ENCODE measurements around the gene IL17RA. TPM values are rescaled to one million over a fixed set of nuclear protein-coding genes. Genes with fewer than 3 reads are reported as not detected.
"Not testable (repeated sequence)": the region's sequence is repeated elsewhere in the genome, so short reads cannot be mapped to it uniquely, and the experiment has no call there.

IL17RA gene
- total and polyA plus RNA-seq, 10 donors: 2.9 to 100 (median 43.2) TPM

- intact Hi-C loops (cut with DNase I; ENCODE audit: low total_unique reads): no loop called here
- H3K27me3 ChIP-seq (replicated peaks in 1 of 7): no peaks in the 10 kb centered on the region
- no peak overlapping the region for H3K4me3 ChIP-seq
- no peaks in the 10 kb centered on the region for H3K9me3 ChIP-seq
- H3K4me1 ChIP-seq: peaks cover 0 to 9% (median 0%) of the 10 kb centered on the region in 6 donors
- TF ChIP-seq CTCF (IDR thresholded peaks at IDR 0.05 in 8 of 11, conservative IDR thresholded peaks at IDR 0.05 in 3 of 11) (no peak), POLR2AphosphoS5 (IDR thresholded peaks at IDR 0.05) (no peak), POLR2A (IDR thresholded peaks at IDR 0.05) (no peak)
- peaks cover 3 to 89% (median 61%) of the 10 kb centered on the region in 6 donors for H3K36me3 ChIP-seq
- no peak overlapping the region for H3K27ac ChIP-seq
- peak; percentile 54 for DNase-seq
- WGBS, 5 donors: 92 to 93% (median 93%) methylated on average over 8 to 9 of the region's 9 CpGs
Measured at GRCh38 chr22:17143101-17143500, 58.3 kb downstream of the IL17RA start.

- 89 to 94% (median 91%) methylated on average over 8 of the region's 8 CpGs for WGBS, 5 donors
- H3K9me3 ChIP-seq: no peaks in the 10 kb centered on the region
- H3K4me1 ChIP-seq: peaks cover 0 to 9% (median 0%) of the 10 kb centered on the region in 6 donors
- no peaks in the 10 kb centered on the region for H3K27me3 ChIP-seq (replicated peaks in 1 of 7)
- H3K36me3 ChIP-seq: peaks cover 3 to 89% (median 55%) of the 10 kb centered on the region in 6 donors
- intact Hi-C loops (cut with DNase I; ENCODE audit: low total_unique reads): no loop called here
- peak; percentile 56 for DNase-seq
- no peak for TF ChIP-seq CTCF (IDR thresholded peaks at IDR 0.05 in 8 of 11, conservative IDR thresholded peaks at IDR 0.05 in 3 of 11)
- no peak for TF ChIP-seq POLR2A (IDR thresholded peaks at IDR 0.05)
- TF ChIP-seq POLR2AphosphoS5 (IDR thresholded peaks at IDR 0.05): no peak
- no peak overlapping the region for H3K4me3 ChIP-seq
- H3K27ac ChIP-seq: no peak overlapping the region
Measured at GRCh38 chr22:17143826-17144225, 59.0 kb downstream of the IL17RA start.

- WGBS, 5 donors: 86 to 95% (median 94%) methylated on average over 7 to 8 of the region's 8 CpGs
- TF ChIP-seq POLR2A (IDR thresholded peaks at IDR 0.05) (no peak), CTCF (IDR thresholded peaks at IDR 0.05 in 8 of 11, conservative IDR thresholded peaks at IDR 0.05 in 3 of 11) (no peak), POLR2AphosphoS5 (IDR thresholded peaks at IDR 0.05) (no peak)
- no peaks in the 10 kb centered on the region for H3K9me3 ChIP-seq
- intact Hi-C loops (cut with DNase I; ENCODE audit: low total_unique reads): no loop called here
- H3K4me3 ChIP-seq: no peak overlapping the region
- no peak overlapping the region for H3K27ac ChIP-seq
- peak; percentile 40 for DNase-seq
- H3K36me3 ChIP-seq: peaks cover 3 to 85% (median 57%) of the 10 kb centered on the region in 6 donors
- no peaks in the 10 kb centered on the region for H3K27me3 ChIP-seq (replicated peaks in 1 of 7)
- peaks cover 0 to 9% (median 0%) of the 10 kb centered on the region in 6 donors for H3K4me1 ChIP-seq
Measured at GRCh38 chr22:17145021-17145680, 60.4 kb downstream of the IL17RA start.

- 95 to 98% (median 98%) methylated on average over 30 of the region's 30 CpGs for WGBS, 5 donors
- H3K36me3 ChIP-seq: peaks cover 0 to 61% (median 40%) of the 10 kb centered on the region in 6 donors
- peak; percentile 7 for DNase-seq
Measured at GRCh38 chr22:17147458-17147857, 62.7 kb downstream of the IL17RA start.

More at GRCh38 chr22:17147458-17147857, 62.7 kb downstream of the IL17RA start:
- H3K27ac ChIP-seq; H3K9me3 ChIP-seq; H3K4me1 ChIP-seq; H3K4me3 ChIP-seq; H3K27me3 ChIP-seq (replicated peaks in 1 of 7); intact Hi-C loops (cut with DNase I; ENCODE audit: low total_unique reads): not testable (repeated sequence)
